ENCODE measurements around the gene MAST3.
A peak's percentile ranks its signal among the peaks of the same experiment; 100 is the strongest.
"Not testable (repeated sequence)": the region's sequence is repeated elsewhere in the genome, so short reads cannot be mapped to it uniquely, and the experiment has no call there.

The MAST3 gene

GRCh38 chr19:18141031-18141430 lies 43.5 kb downstream of the MAST3 start:
- no peak for DNase-seq

DNA sequence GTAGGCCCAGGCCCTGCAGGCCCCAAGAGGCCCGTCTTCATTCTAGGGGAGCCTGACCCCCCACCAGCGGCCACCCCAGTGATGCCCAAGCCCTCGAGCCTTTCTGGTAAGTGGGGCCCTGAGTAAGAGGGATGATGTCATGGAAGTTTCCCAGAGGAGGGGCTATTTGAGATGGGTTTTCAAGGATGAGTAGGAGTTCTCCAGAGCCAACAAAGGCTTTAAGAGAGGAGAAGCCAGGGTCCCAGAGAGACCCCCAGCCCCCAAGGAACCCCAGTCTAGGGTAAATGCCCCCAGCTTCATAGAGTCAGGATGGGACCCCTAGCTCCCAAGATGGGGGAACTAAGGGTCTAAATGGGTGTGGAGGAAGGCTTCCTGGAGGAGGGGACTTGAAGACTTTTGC lies 46.3 kb downstream of the MAST3 start:
- DNase-seq: no peak

DNA sequence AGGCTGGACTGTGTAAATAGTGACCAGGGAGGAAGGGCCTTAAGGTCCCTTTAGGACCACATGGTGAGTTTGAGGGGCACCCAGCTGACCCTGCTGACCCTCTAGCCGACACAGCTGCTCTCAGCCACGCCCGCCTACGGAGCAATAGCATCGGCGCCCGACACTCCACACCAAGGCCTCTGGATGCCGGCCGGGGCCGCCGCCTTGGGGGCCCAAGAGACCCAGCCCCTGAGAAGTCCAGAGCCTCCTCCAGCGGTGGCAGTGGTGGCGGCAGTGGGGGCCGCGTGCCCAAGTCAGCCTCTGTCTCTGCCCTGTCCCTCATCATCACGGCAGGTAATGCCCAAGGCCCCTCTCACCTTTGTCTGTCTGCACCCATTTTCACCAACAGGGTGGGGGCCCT lies 46.8 kb downstream of the MAST3 start:
- no peak for DNase-seq

GRCh38 chr19:18144906-18145305 lies 47.3 kb downstream of the MAST3 start:
- DNase-seq: no peak

DNA sequence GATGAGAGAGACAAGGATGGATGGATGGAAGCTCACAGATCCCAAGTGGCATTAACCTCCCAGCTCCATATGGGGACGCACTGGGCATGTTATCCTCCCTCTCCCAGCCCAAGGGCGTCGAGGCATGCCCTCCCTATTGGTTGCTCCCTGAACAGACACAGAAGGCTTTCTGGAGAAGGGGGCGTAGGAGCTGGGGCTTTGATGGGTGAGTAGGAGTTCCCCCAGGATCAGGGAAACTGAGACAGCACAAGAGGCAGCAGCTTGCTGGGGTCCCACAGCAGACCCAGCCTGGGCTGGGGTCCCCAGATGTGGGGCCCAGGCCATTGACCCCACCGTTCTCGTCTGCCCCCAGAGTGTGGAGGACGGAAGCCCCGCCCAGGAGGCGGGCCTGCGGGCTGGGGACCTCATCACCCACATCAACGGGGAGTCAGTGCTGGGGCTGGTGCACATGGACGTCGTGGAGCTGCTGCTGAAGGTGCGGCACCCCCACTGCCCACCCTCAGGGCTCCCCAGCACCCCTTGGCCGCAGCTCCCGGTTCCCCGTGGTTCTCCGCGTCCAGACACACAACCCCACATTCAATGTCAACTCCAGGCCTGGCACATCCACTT lies 47.9 kb downstream of the MAST3 start:
- DNase-seq: no peak

DNA sequence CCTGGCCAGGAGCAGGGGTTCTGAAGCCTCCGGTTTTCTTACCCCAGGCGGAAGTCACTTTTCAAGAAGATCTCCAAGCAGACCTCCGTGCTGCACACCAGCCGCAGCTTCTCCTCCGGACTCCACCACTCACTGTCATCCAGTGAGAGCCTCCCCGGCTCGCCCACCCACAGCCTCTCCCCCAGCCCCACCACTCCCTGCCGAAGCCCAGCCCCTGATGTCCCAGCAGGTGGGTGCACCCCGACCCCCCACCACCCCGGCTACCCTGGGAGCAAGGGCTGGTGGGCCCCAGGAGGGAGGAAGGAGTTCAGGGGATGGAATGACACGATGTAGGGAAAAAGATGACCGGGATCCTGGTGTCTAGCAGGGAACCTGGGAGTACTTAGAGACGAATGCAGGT lies 49.8 kb downstream of the MAST3 start:
- no peak for DNase-seq

DNA sequence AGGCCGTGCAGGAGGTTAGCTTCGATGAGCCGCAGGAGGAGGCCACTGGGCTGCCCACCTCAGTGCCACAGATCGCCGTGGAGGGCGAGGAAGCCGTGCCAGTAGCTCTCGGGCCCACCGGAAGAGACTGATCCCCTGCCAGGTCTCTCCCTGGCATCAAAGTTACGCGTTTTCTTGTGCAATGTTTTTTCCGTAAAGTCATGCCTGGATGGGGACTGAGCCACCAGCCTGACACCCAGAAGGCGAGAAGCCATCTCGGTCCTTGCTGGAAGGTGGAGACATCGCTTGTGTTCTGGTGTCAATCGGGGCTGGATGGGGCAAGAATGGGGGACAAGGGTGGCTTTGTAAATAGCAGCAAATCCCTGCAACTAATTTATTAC lies 52.0 kb downstream of the MAST3 start:
- no peak for DNase-seq

- no peak for DNase-seq
These were observed 53.4 kb downstream of the MAST3 start for GRCh38 chr19:18150776-18151624.

DNA sequence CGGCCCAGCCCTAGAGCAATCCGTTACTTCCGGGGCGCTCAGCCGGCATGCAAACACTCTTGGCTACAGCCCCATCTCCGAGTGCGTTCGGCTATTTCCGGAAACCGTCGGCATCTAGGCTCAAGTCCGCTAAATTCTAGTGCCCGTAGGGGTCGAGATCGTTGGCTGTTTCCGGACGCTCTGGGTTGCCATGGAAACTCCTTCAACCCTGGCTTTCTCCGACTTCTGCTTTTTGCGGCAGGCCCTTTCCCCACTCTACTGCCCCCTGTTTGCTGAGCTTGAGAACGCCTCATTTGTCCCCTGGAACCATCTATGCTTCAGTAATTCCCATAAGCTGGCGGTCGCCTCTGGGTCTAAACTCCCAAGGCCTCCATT lies 54.9 kb downstream of the MAST3 start:
- peak; percentile 96 for DNase-seq

DNA sequence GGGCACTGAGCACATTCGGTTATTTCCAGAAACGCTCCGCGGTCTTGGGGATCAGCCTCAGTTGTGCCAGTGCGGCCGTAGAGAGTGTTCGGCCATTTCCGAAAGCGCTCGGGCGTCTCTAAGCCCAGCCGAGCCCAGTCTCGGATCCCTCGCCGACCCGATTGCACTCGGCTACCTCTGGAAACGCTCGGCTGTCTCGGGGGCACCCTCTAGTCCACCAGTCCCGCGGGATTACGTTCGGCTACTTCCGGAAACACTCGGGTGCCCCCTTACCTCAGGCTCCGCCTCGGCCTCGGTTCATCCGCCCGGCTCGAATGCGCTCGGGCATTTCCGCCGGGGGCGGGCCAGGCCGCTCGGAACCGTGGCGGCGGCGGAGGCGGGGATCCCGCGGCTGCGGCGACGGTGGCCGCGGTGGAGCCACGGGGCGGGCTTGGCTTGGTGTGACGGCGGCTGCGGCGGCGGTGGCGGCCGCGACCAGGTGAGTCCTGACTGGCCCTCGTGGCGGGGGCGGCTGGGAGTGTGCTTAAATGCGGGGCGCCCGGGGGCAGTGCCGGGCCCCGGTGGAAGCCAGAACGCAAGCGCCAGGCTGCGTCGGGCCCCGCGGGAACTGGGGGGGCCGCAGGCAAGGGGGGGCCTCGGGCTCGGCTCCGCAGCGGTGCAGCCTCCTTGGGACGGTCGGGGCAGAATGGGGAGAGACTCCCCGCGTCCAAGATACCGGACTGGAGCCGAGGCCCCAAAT lies 55.4 kb downstream of the MAST3 start, which contains the start of gene PIK3R2:
TSS of gene PIK3R2 (plus strand) at position 347 of the 739 bp plus-strand sequence. CDS start 2,717 bp downstream, outside the sequence.
- DNase-seq: peak; percentile 99

GRCh38 chr19:18153556-18154134 lies 56.1 kb downstream of the MAST3 start:
- DNase-seq: peak; percentile 64

DNA sequence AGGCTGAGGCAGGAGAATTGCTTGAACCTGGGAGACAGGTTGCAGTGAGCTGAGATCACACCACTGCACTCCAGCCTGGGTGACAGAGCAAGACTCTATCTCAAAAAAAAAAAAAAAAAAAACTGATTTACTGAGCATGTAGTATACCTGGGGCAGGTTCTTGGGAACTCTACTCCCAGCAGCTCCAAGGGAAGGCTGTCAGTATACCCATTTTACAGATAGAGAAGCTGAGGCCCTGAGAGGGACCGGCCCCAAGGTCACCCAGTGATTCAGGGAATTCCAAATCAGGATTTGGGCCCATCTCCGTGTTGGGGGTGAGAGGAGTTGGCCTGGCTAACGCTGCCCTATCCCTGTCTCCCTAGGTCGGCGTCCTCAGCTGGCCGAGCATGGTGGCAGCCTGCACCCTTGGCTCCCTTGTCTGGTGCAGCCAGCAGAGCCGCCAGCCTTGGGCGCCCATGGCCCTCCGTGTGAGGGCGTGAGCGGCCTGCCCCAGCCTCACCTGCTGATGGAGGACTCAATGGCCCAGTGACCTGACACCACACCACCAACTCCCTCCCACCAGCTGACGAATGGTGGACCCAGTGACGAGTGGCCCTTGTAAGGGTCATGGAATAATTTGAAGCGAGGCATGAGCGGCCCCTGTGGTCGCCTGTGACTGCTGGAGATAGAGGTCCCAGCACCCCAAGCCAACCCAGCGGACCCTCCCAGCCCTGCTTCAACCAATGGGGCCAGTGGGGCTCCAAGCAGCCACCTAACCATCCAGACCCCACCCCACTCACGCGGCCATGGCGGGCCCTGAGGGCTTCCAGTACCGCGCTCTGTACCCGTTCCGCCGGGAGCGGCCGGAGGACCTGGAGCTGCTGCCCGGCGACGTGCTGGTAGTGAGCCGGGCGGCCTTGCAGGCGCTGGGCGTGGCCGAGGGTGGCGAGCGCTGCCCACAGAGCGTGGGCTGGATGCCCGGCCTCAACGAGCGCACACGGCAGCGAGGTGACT lies 57.8 kb downstream of the MAST3 start:
- no peak for DNase-seq

GRCh38 chr19:18156268-18156667 lies 58.7 kb downstream of the MAST3 start:
- DNase-seq: no peak

GRCh38 chr19:18156841-18157464 lies 59.4 kb downstream of the MAST3 start:
- peak; percentile 90 for DNase-seq

DNA sequence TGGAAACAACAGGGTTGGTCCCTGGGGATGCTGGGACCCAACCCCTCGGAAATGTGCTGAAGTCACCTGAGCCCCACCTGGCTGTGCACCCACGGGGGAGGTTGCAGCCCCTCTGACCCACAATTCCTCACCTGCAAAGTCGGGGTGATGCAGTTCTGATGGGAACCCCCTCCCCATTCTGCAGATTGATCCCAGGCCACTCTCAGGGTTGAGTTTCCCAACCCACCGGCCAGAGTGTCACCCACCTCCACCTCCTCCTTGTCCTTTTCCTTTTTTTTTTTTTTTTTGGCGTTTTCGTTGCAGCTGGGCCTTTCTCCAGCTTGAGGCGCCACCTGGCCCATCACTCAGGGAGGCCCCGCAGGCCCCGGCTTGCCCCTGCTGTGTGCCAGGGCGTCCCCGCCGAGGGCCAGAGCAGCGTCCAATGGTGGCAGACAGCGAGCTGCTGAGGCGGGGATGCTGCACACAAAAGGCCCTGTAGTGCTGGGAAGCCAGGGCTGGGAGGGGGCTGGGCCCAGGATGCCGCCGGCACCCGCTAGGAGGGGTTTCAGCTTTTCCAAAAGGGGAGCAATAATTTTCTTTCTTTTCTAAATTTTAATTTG lies 60.0 kb downstream of the MAST3 start:
- DNase-seq: peak; percentile 78

DNA sequence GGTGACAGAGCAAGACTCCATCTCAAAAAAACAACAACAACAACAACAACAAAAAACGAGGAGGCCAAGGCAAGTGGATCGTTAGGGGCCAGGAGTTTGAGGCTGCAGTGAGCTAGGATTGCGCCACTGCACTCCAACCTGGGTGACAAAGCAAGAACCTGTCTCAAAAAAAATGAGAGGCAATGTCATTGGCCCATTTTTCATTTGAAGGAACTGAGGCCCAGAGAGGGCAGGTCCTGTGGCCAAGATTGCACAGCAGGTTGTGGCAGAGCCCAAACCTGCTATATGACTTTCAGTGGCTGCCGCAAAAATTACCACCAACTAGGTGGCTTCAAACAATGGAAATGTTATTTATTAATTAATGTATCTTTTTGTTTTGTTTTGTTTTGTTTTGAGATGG lies 60.9 kb downstream of the MAST3 start:
- DNase-seq: no peak

DNA sequence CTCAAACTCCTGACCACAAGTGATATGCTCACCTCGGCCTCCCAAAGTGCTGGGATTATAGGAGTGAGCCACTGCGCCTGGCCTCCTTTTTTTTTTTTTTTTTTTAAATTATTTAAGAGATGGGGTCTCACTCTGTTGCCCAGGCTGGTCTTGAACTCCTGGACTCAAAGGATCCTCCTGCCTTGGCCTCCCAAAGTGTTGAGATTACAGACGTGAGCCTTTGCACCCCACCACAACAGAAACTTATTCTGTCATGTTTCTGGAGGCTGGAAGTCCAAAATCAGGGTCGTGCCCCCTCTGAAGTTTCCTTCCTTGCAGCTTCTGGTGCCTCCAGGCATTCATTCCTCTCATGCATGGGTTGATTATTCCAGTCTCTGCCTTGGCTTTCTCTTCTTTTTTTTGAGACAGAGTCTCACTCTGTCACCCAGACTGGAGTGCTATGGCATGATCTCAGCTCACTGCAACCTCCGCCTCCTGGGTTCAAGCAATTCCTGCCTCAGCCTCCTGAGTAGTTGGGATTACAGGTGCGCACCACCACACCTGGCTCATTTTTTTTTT lies 61.6 kb downstream of the MAST3 start:
- DNase-seq: not testable (repeated sequence)

DNA sequence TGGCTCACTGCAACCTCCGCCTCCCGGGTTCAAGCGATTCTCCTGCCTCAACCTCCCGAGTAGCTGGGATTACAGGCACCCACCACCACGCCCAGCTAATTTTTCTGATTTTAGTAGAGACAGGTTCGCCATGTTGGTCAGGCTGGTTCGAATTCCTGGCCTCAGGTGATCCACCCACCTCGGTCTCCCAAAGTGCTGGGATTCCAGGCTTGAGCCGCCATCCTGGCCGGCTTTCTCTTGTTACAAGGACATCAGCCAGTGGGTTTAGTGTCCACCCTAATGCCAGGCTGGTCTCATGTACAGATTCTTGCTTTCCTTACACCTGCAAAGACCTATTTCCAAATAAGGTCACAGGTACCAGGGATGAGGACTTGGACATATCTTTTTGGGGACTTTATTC lies 62.2 kb downstream of the MAST3 start:
- DNase-seq: no peak

GRCh38 chr19:18160493-18160970 lies 63.0 kb downstream of the MAST3 start:
- DNase-seq: no peak

- DNase-seq: peak; percentile 76
These were observed 63.5 kb downstream of the MAST3 start for GRCh38 chr19:18160971-18161635.

Measured in left hindlimb (tissue), 1 donor.